ENCODE data around the gene ATP10B. TPM values are rescaled to one million over a fixed set of nuclear protein-coding genes. Genes with fewer than 3 reads are reported as not detected.
A peak's percentile ranks its signal among the peaks of the same experiment; 100 is the strongest.

Gene ATP10B
- total RNA-seq, 2 donors from 2014 or later = not detected

DNA sequence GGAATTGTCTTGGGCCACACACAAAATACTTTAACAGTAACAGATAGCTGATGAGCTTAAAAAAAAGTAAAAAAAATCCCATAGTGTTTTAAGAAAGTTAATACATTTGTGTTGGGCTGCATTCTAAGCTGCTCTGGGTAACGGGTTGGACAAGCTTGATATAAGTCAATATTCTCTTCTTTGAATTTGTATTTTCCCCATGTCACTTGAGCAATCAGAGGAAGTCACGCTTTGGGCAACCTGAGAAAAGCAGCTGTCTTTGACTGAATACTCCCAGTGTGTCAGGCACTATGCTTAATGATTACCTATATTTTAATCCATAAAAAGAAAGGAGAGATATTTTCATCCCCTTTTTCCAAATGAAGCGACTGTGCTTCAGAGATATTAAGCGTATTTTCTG is 84.9 kb downstream of the ATP10B start:
- Mint-ChIP-seq H3K4me3 (no peak overlapping the region), H3K27ac (no peak overlapping the region), H3K27me3 (ENCODE audit: low read depth) (no peaks in the 10 kb centered on the region), H3K4me1 (ENCODE audit: low read depth) (no peaks in the 10 kb centered on the region), H3K36me3 (ENCODE audit: insufficient read depth in 2 of 2) (no peaks in the 10 kb centered on the region), H3K9me3 (no peaks in the 10 kb centered on the region)
- DNase-seq = no peak
- no peak for ATAC-seq (replicated peaks in 1 of 2)

DNA sequence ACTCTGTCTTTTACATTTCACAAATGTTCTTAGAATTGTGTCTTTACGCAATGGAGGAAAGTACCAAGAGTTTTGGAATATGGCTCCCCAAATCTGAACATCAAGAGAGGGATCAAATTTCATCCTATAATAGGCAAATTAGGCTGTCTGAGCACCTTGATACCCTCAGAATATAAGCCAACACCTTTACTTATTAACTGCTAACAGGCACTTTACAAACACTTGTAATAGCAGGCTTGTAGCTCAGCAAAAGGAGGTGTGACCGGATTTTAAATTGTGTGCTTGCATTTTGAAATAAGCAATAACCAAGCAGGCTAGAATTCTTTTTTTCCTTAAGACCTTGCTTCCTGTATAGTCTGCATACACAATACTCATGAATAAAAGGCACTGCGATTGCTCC is 92.0 kb downstream of the ATP10B start:
- no peak for DNase-seq
- no peaks in the 10 kb centered on the region for H3K4me1 Mint-ChIP-seq (ENCODE audit: low read depth)
- no peak for ATAC-seq (replicated peaks in 1 of 2)
- peaks cover 5% of the 10 kb centered on the region for H3K27me3 Mint-ChIP-seq (ENCODE audit: low read depth)
- H3K27ac Mint-ChIP-seq = no peak overlapping the region
- H3K36me3 Mint-ChIP-seq (ENCODE audit: insufficient read depth in 2 of 2) = no peaks in the 10 kb centered on the region
- no peaks in the 10 kb centered on the region for H3K9me3 Mint-ChIP-seq
- H3K4me3 Mint-ChIP-seq = no peak overlapping the region

DNA sequence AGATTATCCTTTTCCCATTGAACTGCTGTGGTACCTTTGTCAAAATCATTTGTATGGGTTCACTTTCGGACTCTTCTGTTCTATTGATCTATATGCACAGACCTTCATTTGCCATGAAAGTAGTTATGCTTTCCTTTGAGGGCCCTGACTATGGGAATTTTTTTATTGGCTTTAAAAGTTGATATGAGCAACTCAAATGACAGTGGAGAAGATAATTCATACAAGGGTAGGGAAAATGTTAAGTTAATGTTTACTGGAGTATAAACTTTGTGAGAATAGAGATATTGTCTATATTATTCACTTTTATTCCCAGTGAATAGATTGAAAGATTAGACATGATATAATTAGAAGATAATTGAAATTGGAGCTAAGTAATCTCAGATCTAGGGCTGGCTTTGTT is 94.8 kb downstream of the ATP10B start:
- Mint-ChIP-seq H3K4me3 (no peak overlapping the region), H3K27me3 (ENCODE audit: low read depth) (peaks cover 5% of the 10 kb centered on the region), H3K4me1 (ENCODE audit: low read depth) (no peaks in the 10 kb centered on the region), H3K36me3 (ENCODE audit: insufficient read depth in 2 of 2) (no peaks in the 10 kb centered on the region), H3K9me3 (no peaks in the 10 kb centered on the region), H3K27ac (no peak overlapping the region)
- ATAC-seq (replicated peaks in 1 of 2) (no peak), DNase-seq (no peak)

DNA sequence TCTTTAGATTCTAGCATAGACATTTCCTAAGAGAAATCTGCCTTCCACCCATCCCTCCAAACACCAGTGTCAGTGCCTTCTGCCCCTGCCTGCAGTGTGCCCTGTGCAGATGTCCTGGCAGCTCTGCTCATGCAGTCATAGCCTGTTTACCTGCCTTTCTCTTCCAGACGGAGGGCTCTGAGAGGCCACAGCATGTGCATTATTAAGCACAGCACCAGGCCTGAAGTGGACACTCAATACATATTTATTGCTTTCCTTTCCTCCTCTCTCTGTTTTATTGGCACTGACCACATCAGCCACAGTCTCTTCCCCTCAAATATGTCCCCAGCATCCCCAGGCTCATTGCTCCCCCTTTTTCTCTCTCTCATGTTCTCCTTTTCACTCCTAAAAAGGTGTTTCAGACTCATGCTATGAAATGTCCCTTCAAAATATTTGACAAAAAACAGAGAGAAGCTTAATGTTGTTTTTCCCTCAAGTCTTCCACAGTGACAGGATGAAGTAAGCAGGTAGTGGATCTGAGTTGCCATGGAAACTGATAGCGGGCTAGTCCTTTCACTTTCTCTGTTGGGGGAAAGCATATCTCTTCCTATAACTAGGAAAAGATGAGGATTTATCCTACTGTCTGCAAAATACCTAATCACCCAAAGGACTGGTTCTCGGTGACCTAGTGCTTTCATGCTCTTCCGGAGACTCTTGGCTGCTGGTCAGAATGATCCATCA is 100.9 kb downstream of the ATP10B start:
- H3K4me3 Mint-ChIP-seq = no peak overlapping the region
- ATAC-seq (replicated peaks in 1 of 2) = no peak
- H3K36me3 Mint-ChIP-seq (ENCODE audit: insufficient read depth in 2 of 2) = no peaks in the 10 kb centered on the region
- H3K27me3 Mint-ChIP-seq (ENCODE audit: low read depth) = no peaks in the 10 kb centered on the region
- H3K27ac Mint-ChIP-seq = no peak overlapping the region
- H3K9me3 Mint-ChIP-seq = no peaks in the 10 kb centered on the region
- peaks cover 10% of the 10 kb centered on the region for H3K4me1 Mint-ChIP-seq (ENCODE audit: low read depth)
- no peak for DNase-seq

DNA sequence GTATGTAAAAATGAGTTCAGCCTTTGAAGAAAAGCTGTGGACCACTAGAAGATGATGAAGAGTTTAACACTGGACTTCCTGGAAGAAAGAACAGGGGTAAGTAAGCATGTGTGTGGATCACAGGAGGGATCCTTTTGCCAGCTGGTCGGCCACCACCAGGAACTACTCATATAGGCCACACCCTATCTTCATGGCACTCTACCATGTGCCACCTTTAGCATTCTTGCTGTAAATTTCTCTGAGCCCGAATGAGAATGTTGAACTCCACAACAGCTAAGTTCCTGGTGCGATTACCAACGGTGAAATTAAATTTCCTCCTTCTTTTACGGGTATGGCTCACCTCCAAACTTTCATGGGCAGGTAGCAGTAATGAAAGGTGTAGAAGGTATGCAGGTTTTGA is 102.3 kb downstream of the ATP10B start:
- Mint-ChIP-seq H3K36me3 (ENCODE audit: insufficient read depth in 2 of 2) (no peaks in the 10 kb centered on the region), H3K9me3 (no peaks in the 10 kb centered on the region), H3K4me1 (ENCODE audit: low read depth) (peaks cover 10% of the 10 kb centered on the region), H3K27me3 (ENCODE audit: low read depth) (no peaks in the 10 kb centered on the region), H3K27ac (no peak overlapping the region), H3K4me3 (no peak overlapping the region)
- DNase-seq (no peak), ATAC-seq (replicated peaks in 1 of 2) (no peak)

DNA sequence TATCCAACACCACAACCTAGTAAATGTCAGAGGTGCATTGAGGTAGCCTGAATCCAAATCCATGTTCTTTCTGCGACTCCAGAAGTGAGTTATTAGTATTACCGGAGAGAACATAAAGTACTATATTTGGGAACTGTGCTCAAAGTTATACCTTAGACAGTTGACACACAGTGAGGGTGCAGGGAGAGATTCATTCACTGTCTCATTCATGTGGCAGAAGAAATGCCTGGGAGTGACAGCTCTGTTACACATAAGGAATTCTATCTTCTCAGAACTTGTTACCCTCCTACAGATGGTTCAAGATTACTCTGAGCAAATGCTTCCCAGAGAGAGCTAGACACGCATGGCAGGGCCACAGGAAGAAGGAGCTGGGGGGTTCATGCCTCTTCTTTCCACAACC is 103.0 kb downstream of the ATP10B start:
- Mint-ChIP-seq H3K27ac (no peak overlapping the region), H3K36me3 (ENCODE audit: insufficient read depth in 2 of 2) (no peaks in the 10 kb centered on the region), H3K9me3 (no peaks in the 10 kb centered on the region), H3K4me1 (ENCODE audit: low read depth) (peaks cover 10% of the 10 kb centered on the region), H3K4me3 (no peak overlapping the region), H3K27me3 (ENCODE audit: low read depth) (no peaks in the 10 kb centered on the region)
- ATAC-seq (replicated peaks in 1 of 2) = no peak
- DNase-seq = no peak

DNA sequence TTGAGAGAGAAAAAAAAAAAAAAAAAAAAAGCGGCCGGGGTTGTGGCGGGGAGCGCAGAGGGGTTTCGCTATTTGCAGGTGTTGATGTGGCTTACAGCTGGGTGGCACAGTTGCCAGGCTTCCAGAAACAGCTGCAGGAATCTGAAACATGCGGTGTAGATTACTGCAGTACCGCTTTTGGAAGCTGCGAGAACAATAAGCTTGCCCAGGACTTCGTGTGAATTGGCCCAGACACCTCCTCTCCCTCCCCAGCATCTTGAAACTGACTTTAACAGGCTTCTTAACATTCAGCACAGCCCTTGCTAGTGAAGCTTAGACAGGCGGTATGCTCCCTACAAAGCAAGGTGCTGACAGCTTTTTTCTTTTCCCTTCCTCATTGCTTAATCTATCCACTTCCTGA is 104.0 kb downstream of the ATP10B start:
- H3K27ac Mint-ChIP-seq = no peak overlapping the region
- peaks cover 10% of the 10 kb centered on the region for H3K4me1 Mint-ChIP-seq (ENCODE audit: low read depth)
- H3K4me3 Mint-ChIP-seq = peak overlapping the region in 1 of 2 donors; percentile 10
- H3K27me3 Mint-ChIP-seq (ENCODE audit: low read depth) = no peaks in the 10 kb centered on the region
- H3K36me3 Mint-ChIP-seq (ENCODE audit: insufficient read depth in 2 of 2) = no peaks in the 10 kb centered on the region
- no peak for ATAC-seq (replicated peaks in 1 of 2)
- H3K9me3 Mint-ChIP-seq = no peaks in the 10 kb centered on the region
- no peak for DNase-seq

DNA sequence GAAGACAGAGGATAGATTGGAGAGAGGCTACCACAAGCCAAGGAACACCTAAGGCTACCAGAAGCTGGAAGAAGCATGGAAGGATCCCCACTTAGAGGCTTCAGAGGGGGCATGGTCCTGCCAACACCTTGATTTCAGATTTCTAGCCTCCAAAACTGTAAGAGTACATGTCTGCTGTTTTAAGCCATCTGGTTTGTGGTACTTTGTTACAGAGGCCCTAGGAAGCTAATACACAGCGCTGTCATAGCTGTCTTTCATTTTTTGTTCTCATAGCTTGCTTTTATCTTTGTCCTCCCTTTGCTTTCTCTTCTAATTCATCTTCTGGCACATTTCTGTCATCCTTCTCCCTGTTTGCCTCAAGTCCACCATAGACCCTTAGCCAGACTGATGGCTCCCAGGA is 104.5 kb downstream of the ATP10B start:
- no peaks in the 10 kb centered on the region for H3K9me3 Mint-ChIP-seq
- no peak overlapping the region for H3K27ac Mint-ChIP-seq
- peaks cover 10% of the 10 kb centered on the region for H3K4me1 Mint-ChIP-seq (ENCODE audit: low read depth)
- no peaks in the 10 kb centered on the region for H3K36me3 Mint-ChIP-seq (ENCODE audit: insufficient read depth in 2 of 2)
- H3K4me3 Mint-ChIP-seq = peak overlapping the region in 1 of 2 donors; percentile 10
- H3K27me3 Mint-ChIP-seq (ENCODE audit: low read depth) = peaks cover 3% of the 10 kb centered on the region
- DNase-seq (no peak), ATAC-seq (replicated peaks in 1 of 2) (no peak)

DNA sequence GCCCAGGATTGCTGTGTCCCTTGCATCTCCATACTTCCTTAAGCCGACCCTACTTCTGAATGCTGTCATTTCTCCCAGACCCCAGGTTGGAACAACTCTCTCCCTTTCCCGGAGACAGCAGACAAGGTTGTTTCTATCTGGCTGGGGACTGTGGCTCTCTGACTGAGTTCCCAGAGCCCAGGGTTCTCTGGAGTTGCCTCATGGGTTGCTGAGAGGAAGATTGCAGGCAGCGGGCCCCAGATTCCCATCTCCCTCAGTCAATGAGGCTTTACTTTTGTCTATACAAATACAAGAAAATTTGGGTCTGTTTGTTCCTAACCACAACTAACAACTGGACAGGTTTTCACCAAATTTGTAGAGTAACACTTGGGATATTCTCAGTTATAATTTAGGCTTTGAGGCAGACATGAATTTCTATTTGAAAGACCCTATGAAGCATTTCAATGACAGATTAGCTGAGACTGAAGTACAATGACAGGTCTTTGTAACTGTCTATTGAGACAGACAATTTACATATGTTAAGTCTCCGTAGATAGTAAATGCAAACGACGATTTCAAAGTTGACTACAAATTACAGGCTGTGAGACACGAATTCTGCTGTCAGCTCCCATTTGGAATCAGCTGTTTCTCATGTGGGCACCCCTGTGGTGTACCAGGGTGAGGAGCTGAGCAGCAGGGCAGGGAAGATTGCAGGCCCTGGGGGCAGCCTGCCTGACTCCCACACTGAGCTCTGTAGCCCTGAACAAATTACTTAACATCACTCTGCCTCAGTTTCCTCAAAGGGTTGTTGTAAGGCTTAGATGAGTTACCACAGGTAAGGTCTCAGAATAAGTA is 107.5 kb downstream of the ATP10B start:
- Mint-ChIP-seq H3K36me3 (ENCODE audit: insufficient read depth in 2 of 2) (no peaks in the 10 kb centered on the region), H3K4me1 (ENCODE audit: low read depth) (peaks cover 10% of the 10 kb centered on the region), H3K27me3 (ENCODE audit: low read depth) (peaks cover 5% of the 10 kb centered on the region), H3K9me3 (no peaks in the 10 kb centered on the region), H3K4me3 (no peak overlapping the region), H3K27ac (no peak overlapping the region)
- DNase-seq (no peak), ATAC-seq (replicated peaks in 1 of 2) (no peak)

DNA sequence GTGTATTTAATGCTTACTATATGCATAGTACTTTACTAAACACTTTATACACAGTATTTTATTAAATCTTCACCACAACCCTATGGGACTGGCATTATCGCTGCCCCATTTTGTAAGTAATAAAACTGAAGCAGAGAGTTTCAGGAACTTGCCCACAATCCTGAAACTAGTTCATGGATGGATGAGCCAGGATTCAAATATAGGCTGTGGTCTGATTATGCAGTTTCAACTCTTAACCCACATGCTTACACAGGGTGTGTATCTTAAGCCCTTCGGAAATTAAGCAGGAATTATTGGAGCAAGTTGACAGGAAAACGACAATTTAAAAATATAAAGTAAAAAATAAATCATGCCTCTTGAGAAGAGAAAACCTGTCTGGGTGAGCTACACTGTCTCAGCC is 109.0 kb downstream of the ATP10B start:
- ATAC-seq (replicated peaks in 1 of 2) = no peak
- Mint-ChIP-seq H3K27me3 (ENCODE audit: low read depth) (peaks cover 5% of the 10 kb centered on the region), H3K4me1 (ENCODE audit: low read depth) (peaks cover 6% of the 10 kb centered on the region), H3K9me3 (no peaks in the 10 kb centered on the region), H3K4me3 (no peak overlapping the region), H3K27ac (no peak overlapping the region), H3K36me3 (ENCODE audit: insufficient read depth in 2 of 2) (no peaks in the 10 kb centered on the region)
- no peak for DNase-seq

DNA sequence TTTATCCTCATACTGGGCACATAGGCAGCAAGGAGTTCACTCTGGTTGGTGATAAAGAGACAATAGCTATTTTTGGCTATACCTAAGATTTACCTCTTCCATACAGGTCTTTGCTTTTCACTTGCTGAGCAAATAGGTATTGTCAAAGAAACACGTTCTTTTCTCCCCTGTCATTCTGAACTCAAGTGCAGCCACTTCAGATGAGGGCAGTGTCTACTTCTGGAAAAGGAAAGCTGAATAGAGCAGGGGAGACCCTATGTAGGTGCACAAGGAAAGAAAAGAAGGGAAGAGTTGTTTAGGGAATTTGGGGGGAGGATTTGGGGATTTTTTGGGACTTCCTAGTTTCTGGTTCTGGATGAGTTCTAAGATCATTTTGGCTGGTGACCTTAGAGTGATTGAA is 109.6 kb downstream of the ATP10B start:
- H3K4me3 Mint-ChIP-seq = no peak overlapping the region
- no peaks in the 10 kb centered on the region for H3K36me3 Mint-ChIP-seq (ENCODE audit: insufficient read depth in 2 of 2)
- H3K27me3 Mint-ChIP-seq (ENCODE audit: low read depth) = peaks cover 5% of the 10 kb centered on the region
- DNase-seq = no peak
- no peak for ATAC-seq (replicated peaks in 1 of 2)
- no peaks in the 10 kb centered on the region for H3K9me3 Mint-ChIP-seq
- H3K27ac Mint-ChIP-seq = no peak overlapping the region
- H3K4me1 Mint-ChIP-seq (ENCODE audit: low read depth) = peaks cover under 1% of the 10 kb centered on the region

DNA sequence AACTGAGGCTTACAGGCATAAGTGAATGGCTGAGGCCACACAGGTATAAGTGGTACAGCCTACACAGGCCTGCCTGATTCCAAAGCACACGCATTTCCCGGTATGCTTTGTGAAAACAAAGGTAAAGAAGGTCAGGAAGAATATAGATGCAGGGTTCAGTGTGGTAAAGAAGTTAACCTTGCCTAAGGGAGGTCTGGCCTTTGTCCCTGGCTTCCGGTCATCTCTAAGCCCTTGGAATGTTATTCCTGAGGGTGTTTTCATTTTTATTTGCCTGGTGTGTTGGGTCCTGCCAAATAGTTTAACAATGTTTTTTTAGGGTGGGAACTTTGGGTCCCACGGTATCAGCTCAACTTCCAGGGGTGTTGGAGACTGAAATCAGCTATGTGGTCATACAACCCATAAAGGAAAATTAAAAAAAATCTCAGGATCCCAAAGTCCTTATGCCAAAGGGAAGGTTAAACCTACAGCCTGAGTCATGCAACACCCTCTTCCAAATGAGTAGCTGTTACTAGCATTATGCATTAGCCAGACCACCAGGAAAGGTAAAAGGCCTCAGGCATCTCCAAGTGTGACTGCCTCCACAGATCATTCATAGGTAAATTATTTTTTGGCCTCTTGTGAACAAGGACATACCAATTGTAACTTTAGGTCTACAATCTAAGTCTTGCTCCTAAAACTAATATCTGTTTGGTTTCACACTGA is 124.6 kb downstream of the ATP10B start:
- Mint-ChIP-seq H3K27ac (no peak overlapping the region), H3K4me1 (ENCODE audit: low read depth) (no peaks in the 10 kb centered on the region), H3K4me3 (no peak overlapping the region), H3K36me3 (ENCODE audit: insufficient read depth in 2 of 2) (no peaks in the 10 kb centered on the region), H3K9me3 (no peaks in the 10 kb centered on the region), H3K27me3 (ENCODE audit: low read depth) (no peaks in the 10 kb centered on the region)
- no peak for DNase-seq
- ATAC-seq (replicated peaks in 1 of 2) = no peak

DNA sequence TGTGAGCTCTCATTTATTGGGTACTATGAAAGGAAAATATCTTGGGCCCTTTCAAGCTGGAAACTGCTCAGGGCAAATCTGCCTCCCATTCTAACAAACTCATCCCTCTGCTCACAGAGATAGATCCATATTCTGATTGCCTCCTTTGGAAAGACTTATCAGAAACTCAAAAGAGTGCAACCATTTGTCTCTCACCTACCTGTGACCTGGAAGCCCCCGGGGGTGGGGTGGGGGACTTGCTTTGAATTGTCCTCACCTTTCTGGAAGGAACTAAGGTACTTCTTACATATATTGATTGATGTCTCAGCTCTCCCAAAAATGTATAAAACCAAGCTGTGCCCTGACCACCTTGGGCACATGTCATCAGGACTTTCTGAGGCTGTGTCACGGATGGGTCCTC is 125.3 kb downstream of the ATP10B start:
- H3K36me3 Mint-ChIP-seq (ENCODE audit: insufficient read depth in 2 of 2) = no peaks in the 10 kb centered on the region
- no peak overlapping the region for H3K4me3 Mint-ChIP-seq
- no peaks in the 10 kb centered on the region for H3K9me3 Mint-ChIP-seq
- no peak overlapping the region for H3K27ac Mint-ChIP-seq
- DNase-seq = no peak
- ATAC-seq (replicated peaks in 1 of 2) = no peak
- H3K27me3 Mint-ChIP-seq (ENCODE audit: low read depth) = no peaks in the 10 kb centered on the region
- H3K4me1 Mint-ChIP-seq (ENCODE audit: low read depth) = no peaks in the 10 kb centered on the region
